Chondrocyte (in vitro differentiated cells): Measurements from ENCODE around the gene CFAP47. TPM values are rescaled to one million over a fixed set of nuclear protein-coding genes. Genes with fewer than 3 reads are reported as not detected.

Experiments used
- DNase-seq: peaks from one replicate; pipeline ENCODE4 v3.0.0; 2021; ENCODE audit warnings: mixed read lengths, low spot score
- H3K27ac Mint-ChIP-seq: one replicate; pipeline ENCODE4 v1.8.0; 2021; ENCODE audit warnings: mild to moderate bottlenecking, moderate library complexity, mixed read lengths; ENCODE audit not compliant: unreplicated experiment
- H3K27me3 Mint-ChIP-seq: 2 replicates; pipeline ENCODE4 v1.8.0; 2021; ENCODE audit warnings: low read depth, mixed read lengths
- H3K36me3 Mint-ChIP-seq: 2 replicates; pipeline ENCODE4 v1.8.0; 2021; ENCODE audit warnings: low read depth, mixed read lengths
- H3K4me1 Mint-ChIP-seq: 2 replicates; pipeline ENCODE4 v1.8.0; 2021; ENCODE audit warnings: low read depth, mild to moderate bottlenecking, mixed read lengths
- H3K4me3 Mint-ChIP-seq: one replicate; pipeline ENCODE4 v1.8.0; 2021; ENCODE audit warnings: mild to moderate bottlenecking, moderate library complexity, mixed read lengths; ENCODE audit not compliant: unreplicated experiment
- H3K9me3 Mint-ChIP-seq: 2 replicates; pipeline ENCODE4 v1.8.0; 2021; ENCODE audit warnings: low read depth, mixed read lengths
- CTCF ChIP-seq: fragments of 200-600 bp; sonication (generic); IDR thresholded peaks from 2 replicates; pipeline ENCODE4 v1.5.0; 2021; ENCODE audit warnings: antibody characterized with exemption, mild to moderate bottlenecking, moderate library complexity
- total RNA-seq: library from RNA; stranded (reverse); gene quantifications from 3 replicates; pipeline ENCODE4 v1.2.1, GENCODE V29; 2021

Gene CFAP47
- total RNA-seq, 1 donor from 2014 or later, result not detected

GRCh38 chrX:36431819-36432218 is 512.3 kb downstream of the CFAP47 start:
- TF ChIP-seq CTCF, result no peak
- H3K4me1 Mint-ChIP-seq, result peaks cover 3% of the 10 kb centered on the region
- H3K36me3 Mint-ChIP-seq, result no peaks in the 10 kb centered on the region
- DNase-seq, result no peak
- H3K27me3 Mint-ChIP-seq, result no peaks in the 10 kb centered on the region
- H3K4me3 Mint-ChIP-seq, result no peak overlapping the region
- peaks cover 20% of the 10 kb centered on the region for H3K9me3 Mint-ChIP-seq
- H3K27ac Mint-ChIP-seq, result no peak overlapping the region

- Mint-ChIP-seq H3K4me1 (peaks cover 3% of the 10 kb centered on the region), H3K27ac (no peak overlapping the region), H3K4me3 (no peak overlapping the region), H3K36me3 (no peaks in the 10 kb centered on the region), H3K9me3 (peaks cover 20% of the 10 kb centered on the region), H3K27me3 (no peaks in the 10 kb centered on the region)
- no peak for DNase-seq
- TF ChIP-seq CTCF, result no peak
These were observed 515.0 kb downstream of the CFAP47 start for GRCh38 chrX:36434522-36434921.

Other genes with a start within 250 kb of the CFAP47 start
- not detected in 3 replicates for gene MAGEB16, start 121.4 kb upstream of the CFAP47 start, total RNA-seq